Neural cell (in vitro differentiated cells): ENCODE measurements around the gene TMEM219.

Experiments used
- CTCF ChIP-seq: fragments of 450-650 bp; IDR thresholded peaks from 2 replicates; pipeline ENCODE4 v1.5.1; 2014; ENCODE audit warnings: antibody characterized with exemption, mild to moderate bottlenecking, moderate library complexity; ENCODE audit not compliant: poor library complexity, severe bottlenecking
- EP300 ChIP-seq: fragments of 450-650 bp; conservative IDR thresholded peaks from 2 replicates; pipeline ENCODE4 v1.6.1; 2014; ENCODE audit warnings: antibody characterized with exemption, mild to moderate bottlenecking, moderate library complexity; ENCODE audit not compliant: poor library complexity, severe bottlenecking
- EZH2 ChIP-seq: fragments of 200-600, 300-800 bp; shearing (Covaris generic), sonication (generic); IDR thresholded peaks from 2 replicates; pipeline ENCODE4 v1.6.1; 2014; ENCODE audit warnings: antibody characterized with exemption, low read length, borderline replicate concordance, mild to moderate bottlenecking; ENCODE audit not compliant: insufficient read depth, poor library complexity, severe bottlenecking
- MXI1 ChIP-seq: fragments of 450-650 bp; conservative IDR thresholded peaks from 2 replicates; pipeline ENCODE4 v1.6.1; 2014; ENCODE audit warnings: antibody characterized with exemption, mild to moderate bottlenecking; ENCODE audit not compliant: poor library complexity, severe bottlenecking
- POLR2AphosphoS5 ChIP-seq: IDR thresholded peaks from 2 replicates; pipeline ENCODE4 v1.6.1; 2012
- RAD21 ChIP-seq: fragments of 450-650 bp; conservative IDR thresholded peaks from 2 replicates; pipeline ENCODE4 v1.6.1; 2014; ENCODE audit warnings: antibody characterized with exemption, mild to moderate bottlenecking, moderate library complexity
- REST ChIP-seq: IDR thresholded peaks from 2 replicates; pipeline ENCODE4 v1.6.1; 2012; ENCODE audit warnings: borderline replicate concordance
- TAF1 ChIP-seq: IDR thresholded peaks from 2 replicates; pipeline ENCODE4 v1.6.1; 2012; ENCODE audit warnings: low read depth

GRCh38 chr16:29991571-29991904 is 29.7 kb downstream of the TMEM219 start:
- TF ChIP-seq EZH2 = no peak
- TF ChIP-seq EP300 = no peak
- TF ChIP-seq CTCF = no peak
- no peak for TF ChIP-seq POLR2AphosphoS5
- no peak for TF ChIP-seq TAF1
- TF ChIP-seq REST = no peak
- no peak for TF ChIP-seq RAD21
- TF ChIP-seq MXI1 = no peak
